ENCODE data around the gene PCNX2. TPM values are rescaled to one million over a fixed set of nuclear protein-coding genes. Genes with fewer than 3 reads are reported as not detected.

Gene PCNX2
- total and polyA plus RNA-seq, 2 experiments from 2014 or later = 3.9 to 11.0 TPM

DNA sequence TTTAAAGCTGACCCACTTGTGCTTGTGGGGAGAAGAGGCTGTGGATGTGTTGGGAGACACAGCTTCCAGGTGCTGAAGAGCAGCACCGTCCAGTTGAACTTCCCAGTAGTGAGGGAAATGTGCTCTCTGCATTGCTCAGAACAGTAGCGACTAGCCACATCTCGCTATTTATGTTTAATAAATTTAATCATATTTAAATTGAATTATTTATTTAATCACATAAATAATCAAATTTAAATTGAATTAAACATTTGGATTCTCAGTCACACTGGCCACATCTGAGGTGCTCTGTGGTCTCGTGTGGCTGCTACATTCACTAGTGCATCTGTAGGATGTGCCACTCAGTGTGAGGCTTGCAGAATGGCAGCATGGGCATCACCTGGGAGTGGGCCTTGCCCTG lies 325.0 kb downstream of the PCNX2 start:
- H2AFZ ChIP-seq = no peak overlapping the region
- H4K20me1 ChIP-seq (ENCODE audit: insufficient read depth, poor library complexity, severe bottlenecking) = no peaks in the 10 kb centered on the region
- no peaks in the 10 kb centered on the region for H3K9me2 ChIP-seq (replicated peaks; ENCODE audit: insufficient read depth)
- TF ChIP-seq EZH2 (IDR thresholded peaks at IDR 0.05; ENCODE audit: borderline replicate concordance) (no peak), EZH2phosphoT487 (IDR thresholded peaks at IDR 0.05; ENCODE audit: low read depth, severe bottlenecking, unreplicated experiment) (no peak)
- TF ChIP-seq, protein P1, sequence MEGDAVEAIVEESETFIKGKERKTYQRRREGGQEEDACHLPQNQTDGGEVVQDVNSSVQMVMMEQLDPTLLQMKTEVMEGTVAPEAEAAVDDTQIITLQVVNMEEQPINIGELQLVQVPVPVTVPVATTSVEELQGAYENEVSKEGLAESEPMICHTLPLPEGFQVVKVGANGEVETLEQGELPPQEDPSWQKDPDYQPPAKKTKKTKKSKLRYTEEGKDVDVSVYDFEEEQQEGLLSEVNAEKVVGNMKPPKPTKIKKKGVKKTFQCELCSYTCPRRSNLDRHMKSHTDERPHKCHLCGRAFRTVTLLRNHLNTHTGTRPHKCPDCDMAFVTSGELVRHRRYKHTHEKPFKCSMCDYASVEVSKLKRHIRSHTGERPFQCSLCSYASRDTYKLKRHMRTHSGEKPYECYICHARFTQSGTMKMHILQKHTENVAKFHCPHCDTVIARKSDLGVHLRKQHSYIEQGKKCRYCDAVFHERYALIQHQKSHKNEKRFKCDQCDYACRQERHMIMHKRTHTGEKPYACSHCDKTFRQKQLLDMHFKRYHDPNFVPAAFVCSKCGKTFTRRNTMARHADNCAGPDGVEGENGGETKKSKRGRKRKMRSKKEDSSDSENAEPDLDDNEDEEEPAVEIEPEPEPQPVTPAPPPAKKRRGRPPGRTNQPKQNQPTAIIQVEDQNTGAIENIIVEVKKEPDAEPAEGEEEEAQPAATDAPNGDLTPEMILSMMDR (IDR thresholded peaks at IDR 0.05; ENCODE audit: poor library complexity) = no peak
- peaks cover 7% of the 10 kb centered on the region for H3K79me2 ChIP-seq
- H3K4me1 ChIP-seq (ENCODE audit: insufficient read depth) = peaks cover 18% of the 10 kb centered on the region
- 98% methylated on average over 4 of the region's 4 CpGs for WGBS (ENCODE audit: low lambda C conversion rate, missing lambda C conversion rate)
- no peak for DNase-seq (ENCODE audit: low spot score)
- H3K27me3 ChIP-seq = no peaks in the 10 kb centered on the region
- H3K9me3 ChIP-seq (ENCODE audit: low read depth) = peaks cover 12% of the 10 kb centered on the region
- no peak overlapping the region for H3K4me3 ChIP-seq
- no peaks in the 10 kb centered on the region for H3K36me3 ChIP-seq (replicated peaks; ENCODE audit: insufficient read depth, low read depth)
- no peak overlapping the region for H3K27ac ChIP-seq
- no peak overlapping the region for H3K4me2 ChIP-seq

DNA sequence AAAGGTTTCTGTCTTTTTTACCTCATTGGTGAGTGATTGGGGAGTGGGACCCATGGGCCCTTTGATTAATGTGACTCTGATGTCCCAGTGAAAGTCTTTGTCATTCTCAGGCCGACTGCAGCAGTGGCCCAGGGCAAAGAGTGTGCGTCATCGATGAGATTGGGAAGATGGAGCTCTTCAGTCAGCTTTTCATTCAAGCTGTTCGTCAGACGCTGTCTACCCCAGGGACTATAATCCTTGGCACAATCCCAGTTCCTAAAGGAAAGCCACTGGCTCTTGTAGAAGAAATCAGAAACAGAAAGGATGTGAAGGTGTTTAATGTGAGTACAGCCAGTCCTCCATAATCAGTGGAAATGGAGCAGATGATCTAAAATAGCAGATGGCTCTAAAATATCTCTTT lies 325.7 kb downstream of the PCNX2 start:
- Histone ChIP-seq H3K4me1 (ENCODE audit: insufficient read depth) (peaks cover 21% of the 10 kb centered on the region), H3K27me3 (no peaks in the 10 kb centered on the region), H3K27ac (no peak overlapping the region), H4K20me1 (ENCODE audit: insufficient read depth, poor library complexity, severe bottlenecking) (no peaks in the 10 kb centered on the region), H3K36me3 (replicated peaks; ENCODE audit: insufficient read depth, low read depth) (no peaks in the 10 kb centered on the region), H3K79me2 (peaks cover 7% of the 10 kb centered on the region), H3K9me3 (ENCODE audit: low read depth) (peaks cover 12% of the 10 kb centered on the region), H3K9me2 (replicated peaks; ENCODE audit: insufficient read depth) (no peaks in the 10 kb centered on the region), H3K4me3 (no peak overlapping the region), H2AFZ (no peak overlapping the region), H3K4me2 (no peak overlapping the region)
- TF ChIP-seq, protein P1 (IDR thresholded peaks at IDR 0.05; ENCODE audit: poor library complexity) = no peak
- TF ChIP-seq EZH2 (IDR thresholded peaks at IDR 0.05; ENCODE audit: borderline replicate concordance) (no peak), EZH2phosphoT487 (IDR thresholded peaks at IDR 0.05; ENCODE audit: low read depth, severe bottlenecking, unreplicated experiment) (no peak)
- WGBS (ENCODE audit: low lambda C conversion rate, missing lambda C conversion rate) = 94% methylated on average over 5 of the region's 5 CpGs
- no peak for DNase-seq (ENCODE audit: low spot score)

DNA sequence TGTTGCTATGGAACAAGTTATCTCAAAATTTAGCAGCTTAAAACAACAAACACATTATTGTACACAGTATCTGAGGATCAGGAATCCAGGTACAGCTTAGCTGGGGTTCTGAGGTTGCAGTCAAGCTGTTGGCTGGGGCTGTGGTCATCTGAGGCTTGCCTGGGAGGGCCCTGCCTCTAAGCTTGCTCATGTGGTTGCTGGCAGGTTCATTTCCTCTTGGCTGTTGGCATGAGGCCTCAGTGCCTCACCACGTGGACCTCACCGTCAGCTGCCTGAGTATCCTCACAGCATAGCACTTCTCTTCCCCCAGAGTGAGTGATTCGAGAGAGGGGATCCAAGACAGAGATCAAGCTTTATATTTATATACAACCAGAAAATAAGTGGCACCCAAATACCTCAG lies 326.6 kb downstream of the PCNX2 start:
- no peak for DNase-seq (ENCODE audit: low spot score)
- Histone ChIP-seq H3K9me2 (replicated peaks; ENCODE audit: insufficient read depth) (no peaks in the 10 kb centered on the region), H3K4me1 (ENCODE audit: insufficient read depth) (peaks cover 21% of the 10 kb centered on the region), H3K79me2 (peaks cover 7% of the 10 kb centered on the region), H3K27ac (no peak overlapping the region), H3K4me3 (no peak overlapping the region), H3K27me3 (no peaks in the 10 kb centered on the region), H3K36me3 (replicated peaks; ENCODE audit: insufficient read depth, low read depth) (no peaks in the 10 kb centered on the region), H4K20me1 (ENCODE audit: insufficient read depth, poor library complexity, severe bottlenecking) (no peaks in the 10 kb centered on the region), H2AFZ (no peak overlapping the region), H3K4me2 (no peak overlapping the region), H3K9me3 (ENCODE audit: low read depth) (peaks cover 7% of the 10 kb centered on the region)
- TF ChIP-seq EZH2phosphoT487 (IDR thresholded peaks at IDR 0.05; ENCODE audit: low read depth, severe bottlenecking, unreplicated experiment) (no peak), EZH2 (IDR thresholded peaks at IDR 0.05; ENCODE audit: borderline replicate concordance) (no peak)
- TF ChIP-seq, protein P1 (IDR thresholded peaks at IDR 0.05; ENCODE audit: poor library complexity) = no peak
- WGBS (ENCODE audit: low lambda C conversion rate, missing lambda C conversion rate) = 88% methylated on average over 3 of the region's 3 CpGs

DNA sequence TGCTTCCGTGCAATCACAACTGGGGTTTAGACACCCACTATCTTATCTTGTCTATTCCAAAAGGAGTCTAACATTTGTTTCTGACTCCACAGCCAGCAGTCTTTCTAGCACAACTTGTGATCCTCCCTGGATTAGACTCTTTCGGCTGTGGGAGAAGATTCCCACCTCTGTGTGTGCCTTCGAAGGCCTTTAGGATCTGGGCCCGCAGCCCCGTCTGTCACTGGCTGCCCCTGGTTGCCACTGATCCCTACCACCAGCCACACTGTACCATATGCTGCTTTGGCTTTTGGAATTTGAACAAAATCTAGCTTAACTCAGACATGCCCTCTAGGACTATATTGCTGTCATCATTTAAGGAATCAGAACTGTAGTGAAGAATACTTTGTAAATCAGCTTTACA lies 327.1 kb downstream of the PCNX2 start:
- Histone ChIP-seq H4K20me1 (ENCODE audit: insufficient read depth, poor library complexity, severe bottlenecking) (no peaks in the 10 kb centered on the region), H3K4me1 (ENCODE audit: insufficient read depth) (peaks cover 23% of the 10 kb centered on the region), H3K4me2 (no peak overlapping the region), H3K27me3 (no peaks in the 10 kb centered on the region), H3K4me3 (no peak overlapping the region), H3K36me3 (replicated peaks; ENCODE audit: insufficient read depth, low read depth) (no peaks in the 10 kb centered on the region), H3K27ac (no peak overlapping the region), H3K9me3 (ENCODE audit: low read depth) (peaks cover under 1% of the 10 kb centered on the region), H3K9me2 (replicated peaks; ENCODE audit: insufficient read depth) (no peaks in the 10 kb centered on the region), H3K79me2 (peaks cover 7% of the 10 kb centered on the region), H2AFZ (no peak overlapping the region)
- TF ChIP-seq, protein P1 (IDR thresholded peaks at IDR 0.05; ENCODE audit: poor library complexity) = no peak
- TF ChIP-seq EZH2phosphoT487 (IDR thresholded peaks at IDR 0.05; ENCODE audit: low read depth, severe bottlenecking, unreplicated experiment) = no peak
- DNase-seq (ENCODE audit: low spot score) = no peak
- WGBS (ENCODE audit: low lambda C conversion rate, missing lambda C conversion rate) = 82% methylated on average over 5 of the region's 5 CpGs

Data from hepatocyte (in vitro differentiated cells).